ENCODE measurements around the gene MKI67.

DNA sequence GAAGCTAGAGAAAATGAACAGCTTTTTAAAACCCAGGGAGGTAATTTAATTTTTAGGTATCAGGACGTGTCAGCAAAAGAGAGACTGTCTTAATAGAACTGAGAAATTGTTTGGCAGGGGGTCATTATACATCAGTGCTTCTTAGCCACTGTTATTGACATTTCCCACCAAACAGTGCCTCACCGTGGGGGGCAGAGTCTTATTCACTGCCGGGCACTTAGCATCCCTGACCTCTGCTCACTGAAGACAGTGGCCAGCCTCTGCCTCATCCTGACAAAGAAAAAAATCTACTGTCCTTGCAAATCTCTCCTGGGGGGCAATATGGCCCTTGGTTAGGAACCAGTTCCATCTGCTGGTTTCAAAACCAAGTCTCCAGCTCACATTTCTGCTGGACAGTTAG, 14.2 kb upstream of the MKI67 start:
- TF ChIP-seq POLR2A (IDR thresholded peaks at IDR 0.05; ENCODE audit: low read depth, low read length) (no peak), TAF1 (IDR thresholded peaks at IDR 0.05; ENCODE audit: borderline replicate concordance, low read depth, low read length) (no peak), POLR2AphosphoS5 (IDR thresholded peaks at IDR 0.05; ENCODE audit: low read depth, low read length) (no peak)
